ENCODE data around the gene GDF9. TPM values are rescaled to one million over a fixed set of nuclear protein-coding genes. Genes with fewer than 3 reads are reported as not detected.
"Not testable (repeated sequence)": the region's sequence is repeated elsewhere in the genome, so short reads cannot be mapped to it uniquely, and the experiment has no call there.

The GDF9 gene
- total RNA-seq, 2 experiments from 2014 or later, result 0.66 to 2.2 TPM

DNA sequence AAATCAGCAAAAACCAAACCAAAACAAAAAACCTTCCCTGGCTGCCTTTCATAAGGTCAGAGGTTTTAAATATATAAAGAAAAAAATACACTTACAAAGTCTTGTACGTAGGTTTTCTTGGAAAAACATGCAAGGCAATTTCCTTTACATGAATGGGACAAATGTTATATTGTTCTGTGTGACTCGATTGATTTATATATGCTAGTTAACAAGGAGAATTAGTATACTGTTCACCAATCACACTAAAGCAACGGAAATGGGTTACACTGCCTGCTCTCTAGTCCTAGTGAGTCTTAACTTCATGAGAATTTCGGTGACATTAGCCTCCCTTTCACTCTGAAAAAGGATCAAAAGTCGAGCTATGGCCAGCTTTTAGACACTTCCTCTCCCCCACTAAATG lies 5.5 kb downstream of the GDF9 start:
- POLR2A ChIA-PET, result interaction anchor here (0.5 to 1.9 kb wide), 6 partner anchors 10 to 516 kb away, joined by 3 to 4 read pairs (median 3); no protein-coding TSS in a partner anchor
- H4K20me1 ChIP-seq (ENCODE audit: insufficient read depth, low read length), result no peaks in the 10 kb centered on the region
- no TSS peak for BruUV-seq (replicated peaks)
- no peak overlapping the region for H3K4me3 ChIP-seq (ENCODE audit: low read depth, low read length, poor library complexity, severe bottlenecking)
- no peaks in the 10 kb centered on the region for H3K9me3 ChIP-seq (ENCODE audit: low read length)
- peaks cover 2% of the 10 kb centered on the region for H3K4me1 ChIP-seq (ENCODE audit: insufficient read depth, low read length, poor library complexity, severe bottlenecking)
- H3K9me2 ChIP-seq (ENCODE audit: insufficient read depth, low read length), result no peaks in the 10 kb centered on the region
- H3K4me2 ChIP-seq (ENCODE audit: low read length), result no peak overlapping the region
- H2AFZ ChIP-seq (ENCODE audit: low read length), result no peak overlapping the region
- intact Hi-C loops (cut with micrococcal nuclease; ENCODE audit: unreplicated experiment), result no loop called here
- H3K36me3 ChIP-seq (ENCODE audit: insufficient read depth, low read length), result no peaks in the 10 kb centered on the region
- TF ChIP-seq EZH2phosphoT487 (IDR thresholded peaks at IDR 0.05; ENCODE audit: borderline replicate concordance, low read depth, low read length), result no peak
- TF ChIP-seq, protein P1, sequence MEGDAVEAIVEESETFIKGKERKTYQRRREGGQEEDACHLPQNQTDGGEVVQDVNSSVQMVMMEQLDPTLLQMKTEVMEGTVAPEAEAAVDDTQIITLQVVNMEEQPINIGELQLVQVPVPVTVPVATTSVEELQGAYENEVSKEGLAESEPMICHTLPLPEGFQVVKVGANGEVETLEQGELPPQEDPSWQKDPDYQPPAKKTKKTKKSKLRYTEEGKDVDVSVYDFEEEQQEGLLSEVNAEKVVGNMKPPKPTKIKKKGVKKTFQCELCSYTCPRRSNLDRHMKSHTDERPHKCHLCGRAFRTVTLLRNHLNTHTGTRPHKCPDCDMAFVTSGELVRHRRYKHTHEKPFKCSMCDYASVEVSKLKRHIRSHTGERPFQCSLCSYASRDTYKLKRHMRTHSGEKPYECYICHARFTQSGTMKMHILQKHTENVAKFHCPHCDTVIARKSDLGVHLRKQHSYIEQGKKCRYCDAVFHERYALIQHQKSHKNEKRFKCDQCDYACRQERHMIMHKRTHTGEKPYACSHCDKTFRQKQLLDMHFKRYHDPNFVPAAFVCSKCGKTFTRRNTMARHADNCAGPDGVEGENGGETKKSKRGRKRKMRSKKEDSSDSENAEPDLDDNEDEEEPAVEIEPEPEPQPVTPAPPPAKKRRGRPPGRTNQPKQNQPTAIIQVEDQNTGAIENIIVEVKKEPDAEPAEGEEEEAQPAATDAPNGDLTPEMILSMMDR (conservative IDR thresholded peaks at IDR 0.05; ENCODE audit: low read length), result no peak
- H3K27ac ChIP-seq (ENCODE audit: low read depth, low read length, poor library complexity, severe bottlenecking), result no peak overlapping the region
- no peak for DNase-seq (ENCODE audit: low spot score)
- CTCF ChIA-PET (ENCODE audit: unreplicated experiment), result no interaction called here
- H3K79me2 ChIP-seq (ENCODE audit: insufficient read depth, low read depth, low read length), result no peaks in the 10 kb centered on the region

DNA sequence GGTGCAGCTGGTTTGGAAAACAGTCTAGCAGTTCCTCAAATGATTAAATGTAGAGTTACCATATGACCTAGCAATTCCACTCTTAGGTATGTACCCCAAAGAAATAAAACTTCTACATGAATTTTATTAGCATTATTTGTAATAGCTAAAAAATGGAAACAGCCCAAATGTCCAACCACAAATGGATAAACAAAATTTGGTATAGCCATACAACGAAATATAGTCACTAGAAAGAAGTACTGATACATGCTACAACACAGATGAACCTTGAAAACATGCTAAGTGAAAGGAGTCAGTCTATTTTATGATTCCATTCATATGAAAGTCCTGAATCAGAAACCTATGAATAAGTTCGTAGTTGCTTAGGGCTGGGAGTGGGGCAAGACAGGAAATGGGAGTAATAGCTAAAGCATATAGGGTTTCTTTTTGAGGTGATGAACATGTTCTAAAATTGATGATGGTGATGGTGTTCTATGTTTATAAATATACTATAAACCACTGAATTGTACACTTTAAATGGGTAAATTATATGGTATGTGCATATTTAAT lies 6.3 kb downstream of the GDF9 start:
- Histone ChIP-seq H3K27ac (ENCODE audit: low read depth, low read length, poor library complexity, severe bottlenecking) (no peak overlapping the region), H4K20me1 (ENCODE audit: insufficient read depth, low read length) (no peaks in the 10 kb centered on the region), H3K9me2 (ENCODE audit: insufficient read depth, low read length) (no peaks in the 10 kb centered on the region), H3K9me3 (ENCODE audit: low read length) (no peaks in the 10 kb centered on the region), H3K4me1 (ENCODE audit: insufficient read depth, low read length, poor library complexity, severe bottlenecking) (no peaks in the 10 kb centered on the region), H3K79me2 (ENCODE audit: insufficient read depth, low read depth, low read length) (no peaks in the 10 kb centered on the region), H3K4me2 (ENCODE audit: low read length) (no peak overlapping the region), H3K36me3 (ENCODE audit: insufficient read depth, low read length) (no peaks in the 10 kb centered on the region), H2AFZ (ENCODE audit: low read length) (no peak overlapping the region), H3K4me3 (ENCODE audit: low read depth, low read length, poor library complexity, severe bottlenecking) (no peak overlapping the region)
- no TSS peak for BruUV-seq (replicated peaks)
- POLR2A ChIA-PET, result interaction anchor here (0.6 to 1.9 kb wide), 5 partner anchors 10 to 484 kb away, joined by 3 to 4 read pairs (median 3); no protein-coding TSS in a partner anchor
- intact Hi-C loops (cut with micrococcal nuclease; ENCODE audit: unreplicated experiment), result no loop called here
- TF ChIP-seq, protein P1 (conservative IDR thresholded peaks at IDR 0.05; ENCODE audit: low read length), result no peak
- CTCF ChIA-PET (ENCODE audit: unreplicated experiment), result no interaction called here
- no peak for DNase-seq (ENCODE audit: low spot score)

DNA sequence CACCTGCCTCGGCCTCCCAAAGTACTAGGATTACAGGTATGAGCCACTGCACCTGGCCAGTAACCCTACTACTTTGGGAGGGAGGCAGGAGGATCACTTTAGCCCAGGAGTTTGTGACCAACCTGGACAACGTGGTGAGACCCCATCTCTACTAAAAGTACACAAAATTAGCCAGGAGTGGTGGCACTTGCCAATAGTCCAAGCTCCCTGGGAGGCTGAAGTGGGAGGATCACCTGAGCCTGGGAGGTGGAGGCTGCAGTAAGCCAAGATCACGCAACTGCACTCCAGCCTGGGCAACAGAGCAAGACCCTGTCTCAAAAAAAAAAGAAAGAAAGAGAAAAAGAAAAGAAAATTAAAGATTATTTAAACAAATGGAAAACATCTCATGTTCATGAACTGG lies 10.3 kb downstream of the GDF9 start:
- Histone ChIP-seq H3K4me1 (ENCODE audit: insufficient read depth, low read length, poor library complexity, severe bottlenecking) (no peaks in the 10 kb centered on the region), H3K9me2 (ENCODE audit: insufficient read depth, low read length) (no peaks in the 10 kb centered on the region), H3K4me2 (ENCODE audit: low read length) (no peak overlapping the region), H3K9me3 (ENCODE audit: low read length) (no peaks in the 10 kb centered on the region), H2AFZ (ENCODE audit: low read length) (no peak overlapping the region), H3K36me3 (ENCODE audit: insufficient read depth, low read length) (no peaks in the 10 kb centered on the region), H4K20me1 (ENCODE audit: insufficient read depth, low read length) (no peaks in the 10 kb centered on the region), H3K4me3 (ENCODE audit: low read depth, low read length, poor library complexity, severe bottlenecking) (no peak overlapping the region), H3K79me2 (ENCODE audit: insufficient read depth, low read depth, low read length) (no peaks in the 10 kb centered on the region), H3K27ac (ENCODE audit: low read depth, low read length, poor library complexity, severe bottlenecking) (no peak overlapping the region)
- no TSS peak for BruUV-seq (replicated peaks)
- ChIA-PET CTCF (ENCODE audit: unreplicated experiment) (no interaction called here), POLR2A (interaction anchor here (2.4 kb wide), 1 partner anchor 10 kb away, joined by 7 read pairs; the partner anchor contains the start of genes GDF9 and UQCRQ)
- DNase-seq (ENCODE audit: low spot score), result no peak
- intact Hi-C loops (cut with micrococcal nuclease; ENCODE audit: unreplicated experiment), result no loop called here
- TF ChIP-seq, protein P1 (conservative IDR thresholded peaks at IDR 0.05; ENCODE audit: low read length), result no peak
- no peak for TF ChIP-seq EZH2phosphoT487 (IDR thresholded peaks at IDR 0.05; ENCODE audit: borderline replicate concordance, low read depth, low read length)

DNA sequence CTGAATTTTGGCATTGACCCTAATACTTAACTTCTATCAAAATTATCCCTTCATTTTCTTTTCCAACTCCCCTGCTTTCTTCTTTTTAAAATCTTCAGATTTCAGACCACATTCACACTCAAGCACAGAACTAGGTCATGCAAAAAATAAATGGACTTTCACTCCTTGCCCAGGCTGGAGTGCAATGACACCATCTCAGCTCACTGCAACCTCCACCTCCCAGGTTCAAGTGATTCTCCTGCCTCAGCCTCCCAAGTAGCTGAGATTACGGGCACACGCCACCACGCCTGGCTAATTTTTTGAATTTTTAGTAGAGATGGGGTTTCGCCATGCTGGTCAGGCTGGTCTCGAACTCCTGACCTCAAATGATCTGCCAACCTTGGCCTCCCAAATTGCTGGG lies 11.3 kb downstream of the GDF9 start:
- H3K9me2 ChIP-seq (ENCODE audit: insufficient read depth, low read length); intact Hi-C loops (cut with micrococcal nuclease; ENCODE audit: unreplicated experiment); H3K4me2 ChIP-seq (ENCODE audit: low read length); H3K79me2 ChIP-seq (ENCODE audit: insufficient read depth, low read depth, low read length); H3K9me3 ChIP-seq (ENCODE audit: low read length); BruUV-seq (replicated peaks); DNase-seq (ENCODE audit: low spot score); H3K27ac ChIP-seq (ENCODE audit: low read depth, low read length, poor library complexity, severe bottlenecking); H3K4me3 ChIP-seq (ENCODE audit: low read depth, low read length, poor library complexity, severe bottlenecking); H3K4me1 ChIP-seq (ENCODE audit: insufficient read depth, low read length, poor library complexity, severe bottlenecking); H2AFZ ChIP-seq (ENCODE audit: low read length); H4K20me1 ChIP-seq (ENCODE audit: insufficient read depth, low read length); H3K36me3 ChIP-seq (ENCODE audit: insufficient read depth, low read length): not testable (repeated sequence)
- POLR2A ChIA-PET, result interaction anchor here (2.4 kb wide), 2 partner anchors 9 to 11 kb away, joined by 7 to 15 read pairs; partner anchors contain the start of genes GDF9 and UQCRQ
- CTCF ChIA-PET (ENCODE audit: unreplicated experiment), result interaction anchor here (1.2 kb wide), 1 partner anchor 8 kb away, joined by 3 read pairs; no protein-coding TSS in a partner anchor

Measured in OCI-LY7 (cell line).